Stimulated activated CD8-positive, alpha-beta memory T cell treated with anti-CD3 and anti-CD28 coated beads, Interleukin-7, amount 100 ng/mL, for 24 hours (primary cell): ENCODE measurements around the gene KCNT1.

Experiments
- DNase-seq: peaks from one replicate; pipeline ENCODE4 v3.0.0-alpha.2; 2020; ENCODE audit warnings: low read depth

The KCNT1 gene

DNA sequence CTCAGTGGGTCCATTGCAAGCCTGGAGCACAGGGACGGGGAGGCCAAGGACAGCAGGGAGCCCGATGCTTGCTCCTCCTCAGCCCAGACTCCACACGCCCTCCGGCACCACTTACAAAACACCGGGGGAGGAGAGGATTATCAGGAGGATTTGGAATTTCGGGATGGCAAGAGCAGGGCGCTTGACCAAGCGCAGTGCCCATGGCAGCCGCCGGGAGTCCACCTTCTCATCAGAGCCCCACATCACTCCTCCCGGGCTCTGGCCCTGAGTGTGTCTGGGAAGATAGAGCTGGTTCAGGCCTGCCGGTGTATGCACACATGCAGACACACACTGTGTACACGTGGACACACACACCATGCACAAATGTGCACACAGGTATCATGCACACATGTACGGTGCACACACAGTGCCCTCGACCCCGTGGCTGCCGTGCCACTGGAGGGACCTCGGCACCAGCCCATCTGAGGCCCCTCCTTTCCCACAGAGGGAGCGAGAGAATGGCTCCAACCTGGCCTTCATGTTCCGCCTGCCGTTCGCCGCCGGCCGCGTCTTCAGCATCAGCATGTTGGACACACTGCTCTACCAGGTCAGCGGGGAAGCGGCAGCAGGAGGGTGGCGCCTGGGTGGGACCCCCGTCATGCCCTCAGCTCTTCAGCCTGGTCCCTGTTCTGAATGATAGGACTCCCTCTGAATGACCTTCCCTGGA, 81.7 kb downstream of the KCNT1 start:
- no peak for DNase-seq

DNA sequence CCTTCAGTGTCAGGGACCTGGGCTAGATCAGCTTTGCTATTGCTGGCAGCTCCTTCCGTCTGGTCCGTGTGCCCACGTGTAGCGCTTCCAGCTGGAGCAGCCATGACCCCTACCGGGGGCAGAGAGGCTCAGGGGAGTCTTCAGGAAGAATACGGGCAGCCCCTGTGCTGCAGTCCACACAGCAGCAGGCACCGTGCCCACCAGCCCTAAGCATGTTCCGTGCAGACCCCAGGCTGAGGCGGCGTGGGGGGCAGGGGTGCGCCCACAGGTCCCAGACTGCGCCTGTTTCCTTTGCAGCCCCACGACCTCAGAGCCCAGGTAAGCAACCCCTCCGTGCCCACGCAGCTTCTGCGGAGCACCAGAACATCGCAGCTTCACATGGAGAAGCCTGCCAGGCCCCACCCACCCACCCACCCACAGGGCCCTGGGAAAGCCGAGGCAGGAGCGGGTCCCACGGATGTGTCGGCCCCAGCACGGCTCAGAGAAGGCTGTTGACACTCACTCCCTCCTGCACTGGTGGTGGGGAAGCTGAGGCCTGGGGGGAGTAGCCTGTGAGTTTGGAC, 83.1 kb downstream of the KCNT1 start:
- DNase-seq, result no peak

DNA sequence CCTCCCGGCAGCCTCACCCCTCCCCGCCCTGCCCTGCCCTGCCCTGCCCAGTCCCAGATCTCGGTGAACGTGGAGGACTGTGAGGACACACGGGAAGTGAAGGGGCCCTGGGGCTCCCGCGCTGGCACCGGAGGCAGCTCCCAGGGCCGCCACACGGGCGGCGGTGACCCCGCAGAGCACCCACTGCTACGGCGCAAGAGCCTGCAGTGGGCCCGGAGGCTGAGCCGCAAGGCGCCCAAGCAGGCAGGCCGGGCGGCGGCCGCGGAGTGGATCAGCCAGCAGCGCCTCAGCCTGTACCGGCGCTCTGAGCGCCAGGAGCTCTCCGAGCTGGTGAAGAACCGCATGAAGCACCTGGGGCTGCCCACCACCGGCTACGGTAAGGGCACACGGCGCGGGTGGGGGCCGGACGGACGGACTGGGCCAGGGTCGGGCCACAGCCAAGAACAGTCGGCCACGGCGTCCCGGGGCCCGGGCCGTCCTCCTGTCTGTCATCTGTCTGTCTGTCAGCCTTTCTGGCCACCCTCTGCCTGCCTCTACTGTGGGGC, 84.2 kb downstream of the KCNT1 start:
- no peak for DNase-seq

DNA sequence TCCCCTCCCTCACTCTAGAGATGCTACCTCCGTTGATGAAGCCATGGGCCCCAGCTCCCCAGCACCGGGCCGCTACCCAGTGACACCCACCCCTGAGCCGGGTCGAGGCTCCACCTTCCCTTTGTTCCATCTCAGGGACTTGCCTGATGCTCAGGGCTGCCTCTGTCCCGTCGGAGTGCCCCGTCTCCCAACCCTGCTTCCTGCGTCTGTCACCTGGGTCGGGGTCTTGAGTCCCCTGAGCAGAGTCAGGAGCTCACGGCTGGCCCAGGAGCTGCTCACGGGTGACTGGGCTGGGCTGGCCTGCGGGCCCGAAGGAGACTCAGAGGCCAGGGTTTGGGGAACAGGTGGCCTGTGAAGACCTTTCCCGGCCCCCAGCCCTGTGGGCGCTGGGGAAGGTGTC, 85.3 kb downstream of the KCNT1 start:
- no peak for DNase-seq

DNA sequence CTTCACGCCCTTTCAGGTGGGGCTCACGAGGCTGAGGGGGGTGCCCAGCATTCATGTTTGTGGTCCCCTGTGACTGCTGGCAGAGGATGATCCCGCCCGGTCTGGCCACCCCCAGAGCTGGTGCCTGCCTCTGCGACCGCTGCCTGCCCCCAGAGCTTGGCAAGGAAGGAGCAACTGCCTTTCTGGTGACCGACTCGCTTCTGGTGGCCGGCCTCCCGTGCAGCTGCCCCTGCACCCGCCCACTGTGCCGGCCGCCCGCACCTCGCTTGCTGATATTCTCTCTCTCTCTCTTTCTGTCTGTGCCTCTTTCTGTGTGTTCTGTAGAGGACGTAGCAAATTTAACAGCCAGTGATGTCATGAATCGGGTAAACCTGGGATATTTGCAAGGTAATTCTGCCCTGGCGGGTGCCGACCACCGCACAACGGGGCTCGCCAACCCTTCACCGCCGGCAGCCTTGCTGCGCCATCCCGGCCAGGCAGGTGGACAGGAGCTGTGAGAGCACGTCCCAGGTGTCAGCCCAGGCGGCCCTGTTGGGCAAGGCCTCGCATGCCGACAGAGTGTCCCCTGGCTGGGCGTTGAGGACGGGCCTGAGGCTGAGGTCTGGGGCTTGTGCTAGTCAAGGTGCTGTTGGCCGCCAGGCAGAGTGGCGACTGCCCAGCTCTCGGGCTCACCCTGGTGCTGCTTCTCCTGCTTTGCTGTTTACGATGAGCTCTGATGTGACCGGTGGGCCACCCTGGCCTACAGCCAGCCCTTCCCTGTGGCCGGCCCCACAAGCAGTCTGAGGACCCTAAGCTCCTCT, 86.0 kb downstream of the KCNT1 start:
- DNase-seq, result no peak

DNA sequence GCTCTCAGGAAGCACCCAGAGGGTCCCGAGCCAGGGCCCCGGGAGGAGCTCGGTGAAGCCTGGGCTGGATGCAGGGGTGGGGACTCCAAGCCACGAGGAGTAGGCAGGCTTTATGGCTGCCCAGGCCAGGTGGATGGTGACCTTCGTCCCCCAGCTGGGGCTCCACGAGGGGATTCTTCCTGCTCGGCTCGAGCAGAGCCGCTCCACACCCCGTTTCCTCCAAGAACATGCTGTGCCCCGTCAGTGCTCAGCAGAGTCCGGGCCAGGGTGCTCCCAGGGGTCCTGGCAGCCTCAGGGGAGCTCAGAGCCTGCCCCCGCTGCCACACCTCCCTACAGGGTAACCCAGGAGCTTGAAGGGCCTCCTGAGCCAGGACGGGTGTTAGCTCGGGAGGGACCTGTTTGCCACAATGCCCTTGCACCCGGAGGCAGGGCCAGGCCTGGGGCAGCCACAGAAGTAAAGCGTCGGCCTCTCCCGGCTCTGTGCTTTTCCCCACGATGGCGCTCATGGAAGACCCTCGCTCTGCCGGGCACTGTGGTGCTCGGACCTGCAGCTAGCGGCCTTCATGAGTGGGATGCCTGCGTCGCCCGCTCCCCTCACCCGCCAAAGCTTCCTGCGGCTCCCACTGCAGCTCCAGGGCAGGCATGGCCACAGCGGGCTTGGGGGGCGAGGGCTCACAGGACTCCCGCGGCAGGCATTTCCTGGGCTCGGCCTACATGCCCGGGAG, 86.8 kb downstream of the KCNT1 start:
- DNase-seq, result no peak

DNA sequence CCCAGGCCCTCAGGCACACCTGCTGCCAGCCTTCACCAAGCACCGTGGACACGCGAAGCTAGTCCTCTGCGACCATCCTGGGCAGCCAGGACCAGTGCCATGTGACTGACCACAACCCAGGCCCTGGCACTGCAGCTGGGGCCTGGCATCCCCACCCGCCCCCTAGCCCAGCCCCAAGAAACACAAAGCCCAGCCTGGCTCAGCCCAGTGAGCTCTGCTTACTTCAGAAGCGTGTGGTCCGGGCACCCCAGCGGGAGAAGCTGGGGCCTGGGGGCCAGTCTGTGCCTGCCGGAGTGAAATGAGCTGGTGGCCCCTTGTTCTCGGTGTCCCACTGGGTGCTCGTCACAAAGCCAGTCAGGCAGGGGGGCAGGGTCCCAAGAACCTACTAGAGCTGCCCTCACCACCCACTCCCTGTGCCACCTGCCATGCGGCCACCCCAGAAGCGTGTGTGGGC, 87.9 kb downstream of the KCNT1 start:
- DNase-seq, result no peak

DNA sequence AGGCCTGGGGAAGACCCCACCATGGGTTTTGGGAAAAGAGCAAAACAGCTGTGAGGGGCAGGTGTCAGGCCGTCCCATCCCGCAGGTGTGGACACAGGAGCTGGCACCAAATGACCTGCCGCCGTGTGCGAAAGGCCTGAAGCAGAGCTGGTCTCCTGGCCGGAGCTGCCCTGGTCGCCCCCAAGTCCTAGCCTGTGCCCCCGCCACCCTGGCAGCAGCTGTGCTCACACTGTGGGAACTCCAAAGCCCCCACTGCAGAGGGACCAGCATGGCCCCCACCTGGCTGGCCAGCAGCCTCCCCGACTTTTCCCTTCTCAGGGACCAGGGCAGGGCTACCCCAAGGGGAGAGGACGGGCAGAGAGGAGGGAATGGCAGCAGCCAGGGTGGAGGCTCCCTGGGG, 88.4 kb downstream of the KCNT1 start:
- DNase-seq, result no peak

DNA sequence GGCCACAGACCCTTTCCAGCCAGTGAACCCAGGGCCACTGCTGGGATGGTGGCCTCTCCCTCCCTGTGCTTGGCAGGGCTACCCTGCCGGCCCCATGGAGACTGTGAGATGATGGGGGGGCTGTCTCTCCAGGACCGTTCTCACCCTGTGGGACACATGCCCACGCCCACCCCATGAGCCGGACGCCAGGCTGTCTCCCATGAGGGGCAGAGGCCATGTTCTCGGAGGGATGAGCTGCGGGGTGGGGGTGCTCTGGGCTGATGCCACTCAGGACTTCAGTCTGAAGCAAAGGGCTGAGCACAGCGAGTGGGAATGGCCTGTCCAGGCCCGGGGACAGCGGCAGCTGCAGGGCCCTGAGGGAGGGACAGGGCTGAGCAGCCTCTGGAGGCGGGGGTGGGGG, 88.9 kb downstream of the KCNT1 start:
- DNase-seq, result no peak

DNA sequence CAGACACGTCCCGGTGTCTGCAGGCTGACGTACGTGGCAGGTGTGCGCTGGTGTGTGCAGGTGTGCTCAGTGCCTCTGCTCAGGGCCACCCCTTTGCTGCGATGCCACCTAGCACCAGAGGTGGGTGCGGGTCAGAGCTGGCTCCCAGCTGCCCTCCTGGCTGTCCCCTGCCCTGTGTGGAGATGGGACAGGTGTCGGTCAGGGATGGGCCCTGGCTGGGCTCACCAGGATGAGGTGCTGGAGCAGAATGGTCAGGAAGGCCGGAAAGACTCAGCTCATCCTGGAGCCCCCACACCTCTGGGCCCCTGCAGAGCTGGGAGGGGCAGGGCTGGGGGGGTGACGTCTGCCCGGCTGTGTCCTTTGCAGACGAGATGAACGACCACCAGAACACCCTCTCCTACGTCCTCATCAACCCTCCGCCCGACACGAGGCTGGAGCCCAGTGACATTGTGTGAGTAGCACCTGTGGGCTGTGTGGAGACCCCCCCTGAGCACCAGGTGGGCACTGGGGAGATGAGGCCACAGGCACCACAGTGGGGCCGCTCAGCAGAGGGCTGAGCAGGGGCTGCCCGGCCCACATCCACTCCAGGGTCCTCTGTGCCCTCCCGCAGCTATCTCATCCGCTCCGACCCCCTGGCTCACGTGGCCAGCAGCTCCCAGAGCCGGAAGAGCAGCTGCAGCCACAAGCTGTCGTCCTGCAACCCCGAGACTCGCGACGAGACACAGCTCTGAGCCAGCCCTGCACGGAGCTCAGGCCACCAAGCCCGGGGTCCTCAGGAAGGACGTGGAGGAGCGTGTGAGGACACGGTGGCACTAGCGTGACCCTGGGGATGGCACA, 89.7 kb downstream of the KCNT1 start:
- DNase-seq, result no peak

DNA sequence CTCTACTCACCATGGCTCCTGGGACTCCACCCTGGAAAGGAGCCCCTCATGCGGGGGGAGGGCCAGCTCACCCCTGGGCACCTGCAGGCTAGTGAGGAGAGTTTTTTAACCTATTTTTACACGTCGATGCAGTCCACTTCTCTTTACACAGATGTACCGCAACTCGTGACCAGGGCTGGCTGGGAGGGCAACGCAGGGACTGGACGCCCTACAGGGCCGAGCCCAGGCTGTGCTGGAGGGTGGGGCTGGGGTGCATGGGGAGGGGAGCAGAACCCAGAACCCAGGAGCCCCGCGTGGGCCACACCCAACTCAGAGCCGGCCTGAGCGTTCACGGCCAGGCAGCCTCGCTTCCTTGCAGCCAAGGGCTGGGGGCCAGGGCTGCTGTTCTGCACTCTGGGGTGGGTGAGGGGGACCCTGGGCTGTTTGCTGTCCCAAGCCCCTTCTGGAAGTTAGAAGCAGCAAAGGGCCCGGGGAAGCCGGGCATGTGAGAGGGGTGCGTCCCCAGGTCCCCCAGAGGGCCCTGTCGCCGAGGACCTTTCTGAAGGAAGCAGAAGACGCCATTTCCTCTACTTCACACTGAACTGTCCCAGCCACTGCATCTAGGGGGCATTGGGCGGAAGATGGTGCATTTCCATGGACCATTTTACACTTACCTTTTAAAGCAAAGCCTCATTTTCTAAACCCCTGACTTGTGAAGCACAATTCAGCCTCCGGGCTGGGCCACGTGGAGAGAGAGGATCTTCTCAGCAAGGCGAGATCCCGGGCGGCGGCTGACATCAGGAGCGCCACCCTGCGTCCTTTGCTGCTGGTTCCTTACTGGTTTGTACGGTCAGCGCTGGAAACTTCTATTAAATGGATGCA, 90.5 kb downstream of the KCNT1 start:
- DNase-seq, result no peak

DNA sequence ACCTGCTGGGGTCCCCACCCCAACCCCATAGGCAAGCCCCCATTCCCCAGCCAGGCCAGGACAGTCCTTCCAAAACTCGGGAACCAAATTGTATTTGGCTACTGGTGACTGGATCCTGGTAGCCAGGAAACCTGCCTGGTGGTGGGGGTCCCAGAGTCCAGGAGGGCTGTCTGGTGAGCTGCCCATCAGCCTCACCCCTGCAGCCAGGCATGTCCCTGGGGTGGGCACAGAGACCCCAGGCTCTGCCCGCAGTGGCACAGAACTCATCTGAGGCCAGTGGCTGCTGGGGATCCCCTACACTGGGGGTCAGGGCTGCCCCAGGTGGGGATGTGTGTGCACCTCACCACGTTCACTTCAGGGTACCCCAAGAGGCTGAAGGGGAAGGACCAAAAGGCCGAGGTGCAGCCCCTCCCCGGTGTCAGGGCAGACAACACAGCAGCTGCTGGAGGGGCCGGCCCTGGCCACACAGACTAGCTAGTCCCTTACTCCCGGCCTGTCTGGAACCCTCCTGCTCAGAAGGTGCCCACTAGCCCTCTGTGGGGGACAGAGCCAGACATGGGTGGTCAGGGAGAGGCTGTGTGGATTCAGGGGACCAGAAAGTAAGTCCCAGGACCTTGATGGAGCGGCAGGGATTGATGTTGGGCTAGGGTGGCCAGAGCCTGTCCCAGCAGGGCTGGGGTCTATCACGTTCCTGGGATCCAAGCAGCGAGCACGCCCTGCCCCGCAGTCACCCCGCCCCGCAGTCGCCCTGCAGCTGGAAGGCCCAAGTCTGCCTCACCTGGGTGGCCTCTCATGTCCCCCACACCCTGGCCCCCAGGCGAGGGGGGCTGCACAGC, 91.5 kb downstream of the KCNT1 start:
- DNase-seq, result no peak

DNA sequence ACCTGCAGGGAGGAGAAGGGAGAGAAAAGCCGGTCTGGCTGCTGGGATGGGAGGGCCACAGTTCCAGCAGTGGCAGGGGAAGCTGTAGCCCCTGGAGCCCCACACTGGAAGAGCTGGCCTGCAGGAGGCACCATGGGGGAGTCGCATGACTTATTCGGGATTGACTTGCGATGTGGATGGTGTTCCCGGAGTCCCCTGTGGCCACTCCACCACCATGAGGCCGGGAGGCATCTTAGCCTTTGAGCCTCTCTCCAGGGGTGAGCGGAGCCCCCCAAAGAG, 92.0 kb downstream of the KCNT1 start:
- no peak for DNase-seq

DNA sequence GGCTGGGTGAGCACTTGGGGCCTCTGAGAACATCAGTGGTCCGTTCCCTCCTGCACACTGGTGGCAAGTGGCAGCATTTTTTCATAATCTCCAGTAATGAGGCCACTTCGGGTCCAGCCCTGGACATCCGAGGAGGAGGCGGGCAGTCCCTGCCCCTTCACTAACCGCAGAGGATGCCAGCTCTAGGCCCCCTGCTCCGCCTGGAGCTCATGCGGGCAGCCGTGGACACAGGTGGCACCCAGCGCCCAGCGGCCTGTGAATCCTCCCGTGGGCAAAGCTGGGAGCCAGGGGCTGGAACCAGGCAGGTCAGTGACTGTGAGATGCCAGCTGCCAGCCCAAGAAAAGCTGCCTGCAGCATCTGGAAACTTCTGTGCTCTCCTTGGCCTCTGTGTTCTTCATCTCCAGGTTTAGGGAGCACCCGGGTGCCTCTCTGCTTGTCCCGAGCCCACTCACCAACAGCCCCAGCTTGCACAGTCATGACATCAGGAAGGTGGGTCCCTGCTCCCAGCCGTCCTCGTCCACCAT, 92.4 kb downstream of the KCNT1 start:
- no peak for DNase-seq

DNA sequence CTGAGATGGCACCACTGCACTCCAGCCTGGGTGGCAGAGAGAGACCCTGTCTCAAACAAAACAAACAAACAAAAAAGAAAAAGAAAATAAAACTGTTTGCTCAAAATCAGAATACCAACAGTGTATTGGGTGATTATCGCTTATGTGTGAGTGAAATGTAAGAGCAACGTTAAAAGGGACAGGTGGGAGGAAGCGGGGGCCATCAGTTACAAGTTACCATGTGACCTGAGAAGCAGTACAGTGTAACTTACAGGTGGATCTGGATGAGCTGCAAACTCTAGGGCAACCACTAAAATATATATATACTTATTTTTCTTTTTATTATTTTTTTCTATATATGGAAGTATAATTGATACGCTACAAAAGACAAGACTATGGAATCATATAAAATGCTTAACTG, 93.4 kb downstream of the KCNT1 start:
- no peak for DNase-seq

DNA sequence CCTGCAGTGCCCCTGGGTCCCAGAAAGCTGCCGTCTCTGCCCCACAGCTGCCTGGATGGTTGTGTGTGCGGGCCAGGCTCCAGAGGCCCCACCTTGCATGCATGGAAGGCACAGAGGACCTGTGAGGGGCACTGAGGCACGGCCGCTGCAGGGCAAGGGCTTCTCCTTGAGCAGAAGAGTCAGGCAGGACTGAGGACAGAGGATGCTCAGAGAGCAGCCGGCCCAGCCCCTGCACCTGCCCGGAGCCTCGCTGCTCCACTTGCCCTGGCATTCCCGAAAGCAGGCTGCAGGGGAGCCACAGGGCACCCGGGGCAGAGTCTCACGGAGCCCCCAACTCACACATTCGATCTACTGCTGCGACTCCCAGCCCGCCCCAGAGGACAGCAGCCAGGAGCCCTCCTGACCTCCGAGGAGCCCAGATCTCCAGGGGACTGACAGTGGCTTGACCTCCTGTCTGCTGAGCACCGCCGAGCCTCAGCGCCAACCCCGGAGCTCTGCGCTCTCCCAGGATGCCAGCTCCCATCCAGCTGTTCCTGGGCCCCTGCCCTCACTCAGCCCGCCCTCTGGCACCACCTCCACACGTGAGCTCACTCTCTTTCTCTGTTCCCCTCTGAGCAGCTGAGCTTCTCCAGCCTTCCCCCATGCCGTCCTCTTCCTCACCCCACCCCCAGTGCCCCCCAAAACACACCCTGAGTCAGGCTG, 95.0 kb downstream of the KCNT1 start:
- no peak for DNase-seq

DNA sequence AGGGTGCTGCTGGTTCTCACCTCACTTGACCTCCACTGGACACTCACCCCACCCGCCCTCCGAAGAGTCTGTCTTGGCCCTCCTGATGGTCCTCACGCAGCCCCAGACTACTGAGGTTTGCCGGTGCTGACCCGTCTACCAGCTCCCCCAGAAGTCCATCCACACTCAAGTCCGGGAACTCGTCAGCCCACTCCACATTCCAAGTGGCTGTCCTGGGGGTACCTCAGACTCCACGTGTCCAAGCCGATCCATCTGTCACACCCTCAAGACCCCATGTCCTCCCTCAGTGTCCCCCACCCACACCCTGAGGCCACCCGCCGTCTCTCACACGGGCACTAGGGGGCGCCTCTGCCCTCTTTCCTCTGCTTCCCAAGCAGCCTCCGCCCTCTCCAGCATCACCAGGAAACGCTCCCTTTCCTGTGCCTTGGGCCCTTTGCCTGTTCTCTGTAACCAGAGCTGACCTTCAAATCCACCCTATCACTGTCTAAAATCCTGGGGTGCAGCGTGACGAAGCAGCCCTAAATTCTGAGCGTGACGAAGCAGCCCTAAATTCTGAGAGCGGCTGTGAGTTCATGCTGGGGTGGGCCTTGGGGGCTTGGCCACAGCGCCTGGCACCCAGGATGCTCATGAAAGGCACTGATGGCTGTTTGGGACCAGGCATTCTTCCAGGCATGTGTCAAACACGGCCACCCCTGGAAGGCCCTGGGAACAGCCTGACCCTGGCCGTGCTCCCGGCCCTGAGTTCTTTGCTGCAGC, 95.7 kb downstream of the KCNT1 start:
- DNase-seq, result no peak

DNA sequence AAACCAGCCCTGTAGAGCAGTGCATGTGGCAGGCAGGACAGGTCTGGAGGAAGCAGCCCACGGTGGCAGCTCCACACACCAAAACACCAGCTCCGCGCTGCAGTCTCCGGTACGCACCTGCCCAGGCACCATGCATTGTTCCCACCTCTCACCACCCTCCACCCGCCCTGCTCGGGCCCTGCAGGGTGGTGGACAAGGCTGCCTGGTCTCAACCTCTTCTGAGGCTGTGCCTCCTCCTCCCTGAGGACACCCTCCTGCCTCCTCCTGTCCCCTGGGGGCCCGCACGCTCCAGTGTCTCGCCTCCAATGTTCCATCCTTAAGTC, 96.2 kb downstream of the KCNT1 start:
- DNase-seq, result no peak
